ENCODE results near the gene ETFDH. TPM values are rescaled to one million over a fixed set of nuclear protein-coding genes. Genes with fewer than 3 reads are reported as not detected.
"Not testable (repeated sequence)": the region's sequence is repeated elsewhere in the genome, so short reads cannot be mapped to it uniquely, and the experiment has no call there.

The ETFDH gene
- total RNA-seq, 1 experiment from 2014 or later, result 17.2 TPM

GRCh38 chr4:158754385-158755180 lies 82.5 kb downstream of the ETFDH start:
- DNase-seq (ENCODE audit: low read depth), result no peak

- not testable (repeated sequence) for DNase-seq (ENCODE audit: low read depth)
Observed at GRCh38 chr4:158755819-158756218, 83.7 kb downstream of the ETFDH start.

- DNase-seq (ENCODE audit: low read depth), result no peak
Observed at GRCh38 chr4:158756588-158756987, 84.5 kb downstream of the ETFDH start.

- no peak for DNase-seq (ENCODE audit: low read depth)
Observed at GRCh38 chr4:158758142-158758541, 86.0 kb downstream of the ETFDH start.

- no peak for DNase-seq (ENCODE audit: low read depth)
Observed at GRCh38 chr4:158758703-158759102, 86.6 kb downstream of the ETFDH start.

Other genes with a start within 250 kb of the ETFDH start
- 0.15 and 0.25 TPM in 2 replicates for gene RXFP1, start 150.4 kb upstream of the ETFDH start, total RNA-seq (2014; rRNA removed; shearing (Covaris generic))
- 20.9 and 34.6 TPM in 2 replicates for gene C4orf46, start 409 bp upstream of the ETFDH start, total RNA-seq (2014; rRNA removed; shearing (Covaris generic))
- 40.1 and 41.4 TPM in 2 replicates for gene PPID, start 51.1 kb downstream of the ETFDH start, total RNA-seq (2014; rRNA removed; shearing (Covaris generic))
- gene FNIP2, start 96.7 kb downstream of the ETFDH start, total RNA-seq (2014; rRNA removed; shearing (Covaris generic)), result 6.8 and 15.2 TPM in 2 replicates

All from M059J (cell line).